RPMI7951 (cell line): ENCODE results near the gene FLT3. TPM values are rescaled to one million over a fixed set of nuclear protein-coding genes. Genes with fewer than 3 reads are reported as not detected.
A peak's percentile ranks its signal among the peaks of the same experiment; 100 is the strongest.
"Not testable (repeated sequence)": the region's sequence is repeated elsewhere in the genome, so short reads cannot be mapped to it uniquely, and the experiment has no call there.

Source experiments
- DNase-seq: peaks from one replicate; pipeline ENCODE4 v3.0.0-alpha.2; 2012; ENCODE audit warnings: low read depth
- total RNA-seq: library from RNA; depleted of rRNA; stranded (reverse); fragments of >200 nt; shearing (Covaris generic); gene quantifications from 2 replicates; pipeline ENCODE4 v1.2.3, GENCODE V29; 2014

Gene FLT3
- total RNA-seq, 1 experiment from 2014 or later: not detected

- DNase-seq: no peak
Observed at GRCh38 chr13:28044608-28045007, 55.8 kb downstream of the FLT3 start.

GRCh38 chr13:28043224-28043623, 57.2 kb downstream of the FLT3 start:
- DNase-seq: no peak

- DNase-seq: no peak
Observed at GRCh38 chr13:28041501-28041900, 58.9 kb downstream of the FLT3 start.

GRCh38 chr13:28041031-28041461, 59.3 kb downstream of the FLT3 start:
- no peak for DNase-seq

- DNase-seq: peak; percentile 43
Observed at GRCh38 chr13:28037399-28037798, 63.0 kb downstream of the FLT3 start.

GRCh38 chr13:28035146-28035782, 65.1 kb downstream of the FLT3 start:
- DNase-seq: no peak

- DNase-seq: no peak
Observed at GRCh38 chr13:28033894-28034655, 66.3 kb downstream of the FLT3 start.

GRCh38 chr13:28032438-28032837, 67.9 kb downstream of the FLT3 start:
- not testable (repeated sequence) for DNase-seq

- DNase-seq: no peak
Observed at GRCh38 chr13:28031896-28032288, 68.5 kb downstream of the FLT3 start.

GRCh38 chr13:28031220-28031895, 69.0 kb downstream of the FLT3 start:
- no peak for DNase-seq

GRCh38 chr13:28027607-28028364, 72.6 kb downstream of the FLT3 start:
- DNase-seq: no peak

- DNase-seq: no peak
Observed at GRCh38 chr13:28027071-28027470, 73.3 kb downstream of the FLT3 start.

GRCh38 chr13:28026508-28026907, 73.9 kb downstream of the FLT3 start:
- DNase-seq: no peak

- no peak for DNase-seq
Observed at GRCh38 chr13:28022848-28023518, 77.4 kb downstream of the FLT3 start.

- no peak for DNase-seq
Observed at GRCh38 chr13:28014301-28014700, 86.1 kb downstream of the FLT3 start.

GRCh38 chr13:28013482-28013881, 86.9 kb downstream of the FLT3 start:
- no peak for DNase-seq

- DNase-seq: no peak
Observed at GRCh38 chr13:28012896-28013295, 87.5 kb downstream of the FLT3 start.

- DNase-seq: no peak
Observed at GRCh38 chr13:28012383-28012782, 88.0 kb downstream of the FLT3 start.

GRCh38 chr13:28010046-28010445, 90.3 kb downstream of the FLT3 start:
- DNase-seq: no peak

- not testable (repeated sequence) for DNase-seq
Observed at GRCh38 chr13:28005016-28005415, 95.4 kb downstream of the FLT3 start.

- DNase-seq: no peak
Observed at GRCh38 chr13:28002886-28003698, 97.3 kb downstream of the FLT3 start.
